CD4-positive, alpha-beta T cell treated with Interleukin-17A for 4 hours (primary cell): ENCODE results near the gene JAKMIP2.

Experiments used
- DNase-seq: peaks from one replicate; pipeline ENCODE4 v3.0.0-alpha.2; 2020; ENCODE audit warnings: mixed read lengths

Gene JAKMIP2

DNA sequence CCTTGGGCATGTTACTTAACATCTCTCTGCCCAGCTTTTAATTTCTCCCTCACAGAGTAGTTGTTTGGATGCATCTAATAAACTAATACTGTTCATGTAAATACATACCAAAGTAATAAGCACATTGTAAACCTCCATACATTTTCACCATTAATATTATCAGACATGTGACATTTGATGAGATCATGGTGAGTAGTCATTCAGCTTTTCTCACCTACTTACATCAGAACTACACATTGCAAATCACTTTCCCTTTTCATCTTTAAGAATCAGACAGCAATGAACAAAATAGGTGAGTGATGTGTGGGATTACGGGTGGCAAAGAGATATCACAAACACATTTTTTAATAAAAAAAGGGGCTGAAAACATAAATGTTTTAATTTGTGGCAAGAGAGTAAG, 89.3 kb downstream of the JAKMIP2 start:
- no peak for DNase-seq

DNA sequence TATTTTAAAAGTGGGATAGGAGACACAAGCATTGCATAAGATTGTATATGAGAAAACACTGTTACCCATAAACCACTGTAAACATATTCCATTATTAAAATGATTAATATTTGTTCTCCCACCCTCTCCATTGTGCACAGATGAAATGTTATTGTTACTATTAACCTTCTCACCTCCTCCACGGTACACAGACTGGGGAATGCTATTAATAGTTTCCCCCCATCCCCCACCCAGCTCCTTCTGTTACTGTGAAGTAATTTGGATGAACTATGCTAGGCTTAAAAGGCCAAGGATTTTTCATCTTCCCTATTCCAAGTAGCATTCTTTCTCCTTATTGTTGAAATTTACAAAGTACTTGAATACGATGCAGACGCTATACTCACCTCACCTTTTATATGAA, 91.4 kb downstream of the JAKMIP2 start:
- no peak for DNase-seq

DNA sequence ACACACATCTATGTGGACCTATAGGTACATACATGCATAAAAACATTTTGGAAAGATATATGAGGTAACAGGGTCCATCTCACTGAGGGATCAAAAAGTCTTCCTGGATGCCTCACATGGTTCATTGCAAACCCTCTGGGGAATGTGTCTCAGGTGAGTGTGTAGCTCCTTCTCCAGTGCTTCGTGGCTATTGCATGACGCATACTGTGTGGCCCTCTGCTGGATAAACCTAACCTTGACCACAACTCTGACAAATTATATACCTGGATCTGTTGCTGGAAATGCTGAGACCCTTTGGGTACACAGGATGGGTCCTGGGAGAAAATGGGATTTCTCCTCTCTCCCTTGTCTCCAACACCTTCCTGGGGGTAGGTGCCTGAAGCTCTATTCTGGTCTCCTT, 91.9 kb downstream of the JAKMIP2 start:
- DNase-seq = no peak

DNA sequence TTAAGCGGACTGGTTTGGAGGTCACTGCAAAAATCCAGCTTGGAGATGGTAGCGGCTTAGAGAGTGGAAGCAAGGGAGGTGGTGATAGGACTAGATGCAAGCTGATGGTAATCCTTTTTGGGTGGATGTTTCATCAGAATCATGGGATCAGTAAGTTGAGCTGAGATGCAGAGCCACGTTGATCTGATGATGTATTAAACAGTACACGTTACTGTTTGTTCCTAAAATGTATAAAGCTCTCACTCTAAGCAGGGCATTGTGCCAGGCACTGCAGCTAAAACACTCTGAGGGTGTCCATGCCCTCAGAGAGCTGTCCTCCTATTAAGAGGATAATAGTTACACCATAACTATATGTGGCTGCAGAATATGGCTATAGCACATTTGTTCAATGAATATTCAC, 93.1 kb downstream of the JAKMIP2 start:
- DNase-seq = no peak

DNA sequence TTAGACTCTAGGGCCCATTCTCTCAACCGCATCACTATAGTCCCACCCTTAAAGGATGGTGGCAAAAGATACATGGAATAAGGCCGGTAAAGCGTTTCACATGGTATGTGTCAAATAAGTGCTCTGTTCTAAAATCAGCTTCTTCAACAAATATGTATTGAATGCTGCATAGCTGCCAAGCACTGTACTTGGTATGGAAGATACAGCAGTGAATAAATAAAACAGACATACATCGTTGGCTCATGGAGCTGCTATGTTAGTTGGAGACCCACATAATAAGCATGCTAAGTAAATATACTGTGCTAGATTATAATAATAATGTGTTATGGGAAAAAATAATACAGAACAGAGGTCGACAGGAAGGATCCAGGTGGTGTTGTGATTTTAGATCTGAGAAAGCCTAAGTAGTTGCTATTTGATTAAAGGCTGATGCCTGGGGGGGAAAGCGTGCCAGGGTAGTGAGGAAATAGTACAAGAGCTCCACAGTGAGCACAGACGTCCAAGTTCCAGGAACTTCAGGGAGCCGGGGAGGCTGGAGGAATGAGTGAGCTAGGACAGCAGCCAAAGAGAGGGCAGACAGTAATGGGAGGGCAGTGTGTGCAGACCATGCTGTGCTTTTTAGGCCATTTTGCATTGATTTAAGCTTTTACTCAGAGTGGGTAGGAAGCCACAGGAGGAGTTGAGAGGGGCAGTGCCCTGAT, 93.7 kb downstream of the JAKMIP2 start:
- DNase-seq = no peak

DNA sequence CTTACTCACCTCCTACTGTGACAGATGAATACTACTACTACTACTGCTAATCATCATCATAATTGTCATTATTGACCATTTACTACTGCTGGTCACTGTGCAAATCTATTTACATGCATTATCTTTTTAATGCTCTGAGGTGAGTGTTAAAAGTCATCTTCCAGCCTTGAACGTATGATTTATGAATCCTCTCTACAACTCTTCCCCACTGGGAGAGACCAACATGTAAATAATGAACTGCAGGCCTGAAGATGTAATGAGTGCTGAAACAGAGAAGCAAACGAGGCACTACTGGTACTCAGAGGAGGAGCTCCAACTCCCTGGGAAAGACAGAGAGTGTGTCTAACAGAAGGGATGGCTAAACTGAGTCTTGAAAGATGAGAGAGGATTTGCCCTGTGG, 95.4 kb downstream of the JAKMIP2 start:
- no peak for DNase-seq

DNA sequence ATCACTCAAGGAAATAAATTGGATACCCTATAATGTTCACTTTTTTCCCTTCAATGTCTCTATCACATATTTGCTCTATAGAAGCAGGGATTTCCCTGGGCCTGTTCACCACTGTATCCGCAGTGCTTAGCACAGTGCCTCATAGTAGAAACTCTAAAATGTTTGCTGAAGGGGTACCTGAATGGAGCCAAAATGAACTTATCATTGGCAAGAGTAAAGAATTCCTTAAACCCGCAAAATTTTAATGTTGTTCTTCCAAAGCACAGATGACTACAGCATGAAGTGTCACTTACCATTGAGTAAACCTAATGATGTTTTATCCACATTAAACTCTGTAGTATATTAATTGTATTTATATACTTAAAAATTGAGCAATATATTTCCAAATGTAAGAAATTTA, 96.1 kb downstream of the JAKMIP2 start:
- DNase-seq = no peak

DNA sequence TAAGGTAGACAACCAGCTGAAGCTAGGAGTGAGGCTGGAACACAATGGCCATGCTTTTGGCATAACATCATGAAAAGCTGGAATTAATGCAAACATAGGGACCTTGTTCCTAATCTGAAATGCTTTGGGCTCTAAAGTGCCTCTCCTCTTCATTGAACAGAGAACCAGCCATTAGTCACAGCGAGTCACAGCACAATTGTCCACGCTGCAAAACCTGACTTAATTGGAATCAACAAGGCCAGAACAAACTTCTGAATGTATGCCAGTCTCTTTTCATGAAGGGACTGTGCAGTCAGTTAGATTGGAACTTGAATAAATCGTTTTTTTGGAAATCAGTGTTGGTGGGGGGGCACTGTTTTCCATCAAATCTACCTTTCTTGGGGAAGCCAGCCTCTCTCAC, 96.5 kb downstream of the JAKMIP2 start:
- DNase-seq = no peak

DNA sequence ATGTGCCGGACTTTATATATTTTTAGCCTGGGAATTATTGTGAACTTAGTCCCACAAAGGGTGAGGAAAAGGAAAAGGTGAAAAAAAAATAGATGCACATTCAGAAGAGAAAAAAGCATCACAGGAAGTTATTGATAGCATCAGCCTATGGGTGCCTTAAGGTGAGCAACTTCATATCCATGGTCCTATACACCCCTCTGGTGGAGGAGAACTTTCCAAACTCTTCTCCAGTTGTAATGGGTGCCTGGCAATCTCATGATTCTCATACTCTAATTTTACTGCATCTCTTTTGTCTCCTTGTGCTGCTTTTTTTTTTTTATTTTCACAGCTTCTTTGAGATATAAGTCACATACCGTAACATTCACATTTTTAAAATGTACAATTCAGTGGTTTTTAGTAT, 107.4 kb downstream of the JAKMIP2 start:
- DNase-seq = no peak

DNA sequence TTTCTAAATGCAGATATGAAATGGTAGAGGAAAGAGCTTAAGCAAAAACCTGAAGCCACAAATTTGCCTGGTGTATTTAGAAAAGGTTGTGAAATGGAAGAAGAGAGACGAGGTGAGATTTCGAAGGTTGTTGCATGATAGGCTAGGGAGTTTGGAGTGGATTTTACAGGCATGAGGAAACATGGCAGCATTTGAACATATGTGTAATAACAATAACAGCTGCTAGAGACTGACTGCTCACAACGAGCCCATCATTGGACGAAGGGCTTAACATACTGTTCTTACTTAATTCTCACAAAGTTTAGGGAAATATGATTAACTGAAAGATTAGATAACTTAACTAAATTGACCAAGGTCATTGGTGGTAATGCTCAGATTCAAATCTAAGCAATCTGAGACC, 108.1 kb downstream of the JAKMIP2 start:
- no peak for DNase-seq

DNA sequence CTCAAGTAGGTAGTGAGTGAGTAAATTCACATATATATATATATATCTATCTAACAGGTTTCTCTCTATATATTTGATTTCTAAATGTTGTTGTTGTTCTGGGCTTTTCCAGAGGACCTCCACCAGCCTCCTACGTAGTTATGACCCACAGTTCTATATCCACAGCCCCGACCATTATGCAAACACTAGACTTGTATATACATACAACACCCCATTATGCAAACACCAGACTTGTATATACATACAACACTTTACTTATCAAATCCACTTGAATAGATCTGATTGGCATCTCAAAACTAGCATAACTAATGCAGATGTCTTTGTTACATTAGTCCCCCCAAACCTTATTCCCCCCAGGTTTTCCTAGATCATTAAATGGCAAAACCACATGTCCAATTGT, 108.7 kb downstream of the JAKMIP2 start:
- no peak for DNase-seq

DNA sequence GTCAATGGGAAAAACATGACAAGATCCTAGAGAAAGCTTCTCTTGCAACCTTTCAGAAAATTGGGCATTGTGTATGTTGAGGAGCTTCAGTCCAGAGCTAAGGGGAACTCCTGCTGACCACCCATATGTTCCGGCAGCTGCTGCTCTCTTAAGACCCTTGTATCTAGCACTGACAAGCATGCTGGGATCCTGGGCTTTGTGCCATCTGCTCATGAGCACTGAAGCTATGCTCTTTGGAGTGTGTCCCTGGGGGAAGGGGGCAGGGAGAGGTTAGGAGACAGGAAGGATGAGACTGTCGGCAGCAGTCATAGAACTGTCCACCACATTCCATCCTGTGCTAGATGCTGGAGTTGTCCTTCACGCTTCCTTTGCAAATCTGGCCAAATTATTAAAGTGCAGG, 109.3 kb downstream of the JAKMIP2 start:
- DNase-seq = no peak

DNA sequence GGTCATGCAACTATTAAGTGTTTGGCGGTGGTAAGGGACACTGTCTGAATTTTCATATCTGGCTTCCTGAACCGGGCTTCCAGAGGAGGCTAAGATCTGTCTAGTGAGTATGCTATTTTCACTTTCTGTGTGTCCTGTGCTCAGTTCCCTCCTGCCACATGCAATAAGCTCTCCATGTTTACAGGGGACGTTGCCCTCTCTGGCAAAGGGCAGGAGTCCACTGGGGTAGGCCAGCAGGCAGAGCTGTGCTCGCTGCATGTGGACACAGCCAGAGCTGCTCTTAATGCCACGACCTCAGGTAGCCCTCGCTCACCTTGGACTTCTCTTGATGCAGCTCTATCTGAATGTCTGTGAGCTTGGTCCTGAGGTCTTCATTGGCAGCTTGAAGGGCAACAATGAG, 111.2 kb downstream of the JAKMIP2 start:
- no peak for DNase-seq

DNA sequence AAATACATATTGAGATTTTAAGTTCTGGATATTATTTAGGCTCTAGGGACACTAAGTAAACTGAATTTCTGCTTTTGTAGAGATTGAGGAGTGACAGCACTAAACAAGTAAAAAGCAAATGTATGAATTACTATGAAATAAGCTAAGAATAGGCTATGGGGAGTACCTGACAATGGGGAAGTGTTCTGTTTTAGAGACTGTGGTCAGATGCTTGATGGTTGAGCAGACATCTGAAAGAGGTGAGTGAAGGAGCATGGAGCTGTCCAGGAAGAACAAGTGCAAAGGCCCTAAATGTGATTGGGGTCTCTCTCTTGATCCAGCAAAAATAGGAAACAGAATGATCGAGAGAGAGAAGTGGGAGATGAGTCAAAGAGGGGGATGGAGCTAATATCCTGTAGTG, 111.7 kb downstream of the JAKMIP2 start:
- DNase-seq = no peak

DNA sequence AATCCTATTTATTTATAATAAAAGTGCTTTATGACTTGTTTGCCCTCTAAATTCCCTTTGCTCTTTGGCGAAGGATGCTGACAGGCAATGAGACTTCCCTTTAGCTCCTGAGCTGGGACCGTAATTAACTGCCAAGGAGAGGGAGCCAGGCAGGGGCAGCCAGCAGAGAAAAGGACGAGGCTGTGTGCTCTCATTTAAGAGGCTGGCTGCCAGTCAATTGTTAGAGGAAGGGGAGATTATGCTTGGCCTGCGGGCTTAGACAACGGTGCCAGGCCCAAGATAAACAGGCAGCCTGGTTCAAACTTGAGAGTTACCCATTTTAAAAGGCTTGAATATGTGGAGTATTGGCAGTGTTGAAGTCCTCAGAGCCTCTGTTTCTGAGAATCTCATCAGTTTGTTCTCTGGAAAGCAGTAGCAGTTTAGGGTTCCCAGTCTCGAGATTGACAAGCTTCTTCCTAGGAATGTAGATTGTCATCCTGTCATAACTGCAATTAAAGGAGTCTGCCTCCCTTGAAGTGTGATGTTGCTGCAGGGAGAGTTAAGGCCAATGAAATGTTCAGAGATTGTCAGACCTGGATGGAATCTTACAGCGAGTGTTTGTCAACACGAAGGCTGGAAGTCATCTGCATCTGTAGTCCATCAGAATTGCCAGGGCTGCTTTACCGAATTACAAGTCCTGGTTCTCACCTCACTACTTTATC, 113.2 kb downstream of the JAKMIP2 start:
- DNase-seq = no peak

DNA sequence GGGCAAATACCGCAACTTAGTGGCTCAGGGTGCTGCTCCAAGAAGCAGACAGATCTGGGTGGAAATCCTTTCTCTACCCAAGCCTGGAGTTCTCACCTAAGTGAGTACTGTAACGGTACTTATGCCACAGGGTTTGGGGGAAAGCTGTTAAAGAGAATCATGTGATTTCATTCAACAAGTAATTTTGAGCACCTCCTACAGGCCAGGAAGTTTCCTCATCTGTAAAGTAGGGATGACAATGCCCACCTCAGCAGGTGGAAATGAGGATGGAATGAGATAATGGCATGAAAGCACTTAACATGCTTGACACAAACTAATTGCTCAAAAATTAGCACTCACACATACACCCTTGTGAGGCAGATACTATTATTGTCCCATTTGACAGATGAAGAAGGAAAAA, 114.1 kb downstream of the JAKMIP2 start:
- DNase-seq = no peak

DNA sequence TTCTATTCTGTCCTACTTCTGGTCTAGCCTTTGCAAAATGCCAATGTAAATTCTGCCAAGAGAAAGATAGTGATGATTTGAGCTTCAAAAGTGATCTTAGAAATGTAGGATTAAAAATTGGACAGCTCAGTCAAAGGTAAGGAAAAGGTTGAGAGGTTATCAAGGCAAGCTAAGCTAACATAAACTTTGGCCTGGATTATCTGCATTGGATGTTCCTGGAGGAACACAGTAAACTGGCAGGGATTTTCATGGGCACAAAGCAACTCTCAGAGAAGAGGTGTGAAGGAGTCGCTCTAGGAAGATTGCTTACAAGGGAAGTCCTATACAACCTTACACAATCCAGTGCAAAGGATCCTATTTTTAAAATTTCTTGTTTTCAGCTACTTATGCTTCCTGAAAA, 115.2 kb downstream of the JAKMIP2 start:
- no peak for DNase-seq

DNA sequence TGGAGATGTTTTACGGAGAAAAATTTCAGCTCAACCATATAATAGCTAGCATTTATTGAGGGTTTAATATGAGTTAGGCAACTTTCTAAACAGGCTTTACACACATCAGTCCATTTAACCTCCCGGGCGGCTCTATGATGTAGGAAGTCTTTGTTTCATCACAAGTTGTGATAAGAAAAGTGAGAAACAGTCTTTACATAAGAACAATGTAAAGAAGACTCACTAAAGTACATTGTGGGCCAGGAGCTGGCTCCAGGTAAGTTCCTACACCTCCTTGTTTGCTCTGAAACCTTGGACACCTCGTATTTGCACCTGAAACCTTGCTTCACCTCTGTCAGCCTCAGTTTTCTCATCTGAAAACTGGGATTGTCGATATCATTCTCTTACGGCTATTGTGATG, 116.1 kb downstream of the JAKMIP2 start:
- no peak for DNase-seq

DNA sequence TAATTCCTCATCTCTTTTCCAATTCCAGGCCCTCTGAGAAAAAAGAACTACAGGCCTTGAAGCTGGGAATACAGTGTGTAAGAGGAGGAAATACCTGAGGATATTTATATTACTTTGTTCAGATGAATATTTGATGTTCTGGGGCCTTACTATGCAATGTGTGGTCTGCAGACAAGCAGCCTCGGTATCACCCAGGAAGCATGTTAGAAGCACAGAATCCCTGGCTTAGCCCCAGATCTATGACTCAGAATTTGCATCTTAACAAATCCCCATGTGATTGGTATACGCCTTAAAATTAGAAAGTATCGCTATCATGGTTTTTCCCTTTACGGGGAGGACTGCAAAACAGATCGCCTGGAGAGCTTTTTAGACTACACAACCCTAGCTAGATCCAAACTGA, 121.0 kb downstream of the JAKMIP2 start:
- DNase-seq = no peak

DNA sequence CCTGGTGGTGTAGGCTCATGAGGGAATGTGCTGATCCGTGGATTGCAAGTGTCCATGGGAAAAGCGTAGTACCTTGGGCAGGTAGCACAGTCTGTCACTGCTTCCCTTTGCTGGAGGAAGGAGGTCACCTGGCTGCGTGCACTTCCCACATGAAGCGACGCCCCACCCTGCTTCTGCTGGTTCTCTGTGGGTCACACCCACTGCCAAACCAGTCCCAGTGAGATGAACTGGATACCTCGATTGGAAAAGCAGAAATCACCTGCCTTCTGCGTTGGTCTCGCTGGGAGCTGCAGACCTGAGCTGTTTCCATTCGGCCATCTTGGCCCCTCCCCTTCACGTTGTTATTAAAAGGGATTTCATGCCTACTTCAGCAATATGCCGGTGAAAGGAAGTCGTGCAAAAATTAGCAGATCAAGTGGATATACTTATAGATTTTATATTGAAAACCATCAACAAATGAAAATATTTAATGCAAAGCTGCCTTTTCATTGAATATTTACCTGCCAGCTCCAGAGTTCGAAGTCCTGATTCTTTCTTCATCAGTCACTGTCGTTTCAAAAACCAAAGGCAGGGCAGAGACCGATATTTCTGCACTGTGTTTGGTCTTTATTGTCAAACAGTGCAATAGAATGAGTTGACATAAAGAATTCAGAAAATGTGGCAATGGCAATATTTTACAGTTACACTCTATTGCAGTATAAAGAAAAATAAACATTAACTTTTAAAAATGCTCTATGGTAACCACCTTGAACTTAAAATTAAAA, 123.2 kb downstream of the JAKMIP2 start:
- no peak for DNase-seq

DNA sequence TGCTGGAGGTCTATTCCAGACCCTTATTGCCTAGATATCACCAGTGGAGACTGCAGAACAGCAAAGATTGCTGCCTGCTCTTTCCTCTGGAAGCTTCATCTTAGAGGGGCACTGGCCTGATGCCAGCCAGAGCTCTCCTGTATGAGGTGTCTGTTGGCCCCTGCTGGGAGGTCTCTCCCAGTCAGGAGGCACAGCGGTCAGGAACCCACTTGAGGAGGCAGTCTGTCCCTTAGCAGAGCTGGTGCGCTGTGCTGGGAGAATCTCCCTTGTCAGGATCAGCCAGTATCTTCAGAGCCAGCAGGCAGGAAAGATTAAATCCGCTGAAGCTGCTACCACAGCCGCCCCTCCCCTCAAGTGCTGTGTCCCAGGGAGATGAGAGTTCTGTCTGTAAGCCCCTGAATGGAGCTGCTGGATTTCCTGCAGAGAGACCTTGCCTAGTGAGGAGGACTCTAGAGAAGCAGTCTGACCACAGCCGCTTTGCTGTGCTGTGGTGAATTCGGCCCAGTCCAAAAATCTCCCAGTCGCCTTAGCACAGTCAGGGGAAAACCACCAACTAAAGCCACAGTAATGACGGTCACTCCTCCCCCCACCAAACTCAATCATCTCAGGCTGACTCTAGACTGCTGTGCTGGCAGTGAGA, 124.1 kb downstream of the JAKMIP2 start:
- no peak for DNase-seq

DNA sequence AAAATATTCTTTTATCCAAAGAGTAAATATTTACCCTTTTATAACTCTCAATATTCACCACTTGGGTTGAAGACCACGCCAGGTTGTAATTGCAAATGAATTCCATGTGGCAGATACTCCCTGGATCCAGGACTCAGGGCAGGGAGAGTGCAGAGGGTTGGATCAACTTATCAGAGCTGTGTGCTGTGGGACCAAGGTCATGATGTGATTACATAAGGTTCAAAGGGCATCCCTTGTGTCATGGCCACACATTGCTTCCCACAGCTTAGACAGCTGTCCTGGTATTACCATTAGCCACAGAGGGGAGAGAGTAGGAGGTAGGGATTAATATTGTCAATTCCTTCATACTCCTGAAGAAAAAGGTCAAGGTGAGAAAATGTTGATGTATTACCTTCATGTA, 133.9 kb downstream of the JAKMIP2 start:
- no peak for DNase-seq

DNA sequence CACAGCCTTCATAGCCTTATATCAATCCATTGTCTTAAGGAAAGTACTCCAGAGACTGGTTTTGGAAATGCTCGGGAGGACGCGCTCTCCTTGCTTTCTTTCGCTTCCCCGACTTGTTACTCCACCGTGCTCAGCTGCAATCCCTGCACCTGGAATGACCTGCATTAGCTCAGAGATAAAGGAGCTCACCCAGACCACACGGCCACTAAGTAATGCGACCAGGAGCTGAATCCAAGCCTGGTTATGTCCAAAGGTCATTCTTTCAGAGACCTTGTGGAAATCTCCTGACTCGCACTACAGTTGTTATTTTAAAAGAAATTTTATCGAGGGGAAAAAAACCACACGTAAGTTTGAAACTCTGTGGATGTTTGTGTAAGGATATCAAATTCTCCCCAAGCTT, 137.3 kb downstream of the JAKMIP2 start:
- DNase-seq = no peak

DNA sequence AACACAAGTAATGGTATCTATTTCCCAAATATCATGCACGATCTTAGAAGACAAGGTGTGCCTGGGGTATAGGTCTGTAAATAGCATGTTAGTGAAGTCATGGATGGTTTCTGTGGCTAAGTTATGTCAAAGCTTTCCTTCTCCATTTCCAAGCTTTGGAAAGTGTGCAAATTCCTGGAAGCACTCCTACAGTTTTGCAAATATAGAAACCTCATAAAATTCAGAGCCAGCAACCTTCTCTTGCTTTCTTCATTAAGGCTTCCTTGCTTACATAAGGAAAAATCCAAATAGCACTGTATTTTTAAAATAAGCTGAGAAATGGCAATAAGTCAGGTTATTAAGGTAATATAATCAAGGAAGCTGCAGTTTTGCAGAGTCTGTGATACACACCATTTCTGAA, 138.1 kb downstream of the JAKMIP2 start:
- DNase-seq = no peak
